ENCODE results near the gene MAD2L1BP.

The MAD2L1BP gene

GRCh38 chr6:43683708-43684455 is 48.2 kb downstream of the MAD2L1BP start:
- no peak for DNase-seq

GRCh38 chr6:43687079-43687436 is 51.4 kb downstream of the MAD2L1BP start:
- no peak for DNase-seq

- DNase-seq, result peak; percentile 54 to 79
Observed at GRCh38 chr6:43687437-43688347, 52.1 kb downstream of the MAD2L1BP start, which contains the start of gene MRPS18A. TSS of gene MRPS18A (minus strand) at chr6:43687791. CDS start at chr6:43687779, 12 bp downstream.

- no peak for DNase-seq
Observed at GRCh38 chr6:43689421-43689820, 53.8 kb downstream of the MAD2L1BP start.
